ENCODE measurements around the gene TEF. TPM values are rescaled to one million over a fixed set of nuclear protein-coding genes. Genes with fewer than 3 reads are reported as not detected.

Gene TEF
- polyA plus RNA-seq, 1 donor (not counting 4 experiments of a cell fraction or from before 2014, with no cell fraction given) = 12.4 TPM

- dilution Hi-C loops (cut with MboI; ENCODE audit: extremely low pct_ligation_motif_present, low sequenced_read_pairs) = no loop called here
- peaks cover 6 to 7% of the 10 kb centered on the region in 2 experiments for H3K36me3 ChIP-seq (ENCODE audit: control insufficient read depth in 2 of 2, extremely low read depth in 1 of 2, insufficient read depth in 2 of 2, low read length in 2 of 2)
- peaks cover 19% of the 10 kb centered on the region for H3K4me1 ChIP-seq (ENCODE audit: control insufficient read depth, extremely low read depth, insufficient read depth, low read length)
- no peak overlapping the region for H3K4me2 ChIP-seq (ENCODE audit: control insufficient read depth, extremely low read depth, insufficient read depth, low read depth, low read length)
- no peak for TF ChIP-seq CTCF (optimal IDR thresholded peaks at IDR 0.05 in 1 of 3, IDR thresholded peaks at IDR 0.05 in 1 of 3, conservative IDR thresholded peaks at IDR 0.05 in 1 of 3; ENCODE audit: extremely low read depth in 1 of 3, insufficient read depth in 2 of 3, low read length in 3 of 3)
- TF ChIP-seq EZH2 (IDR thresholded peaks at IDR 0.05; ENCODE audit: low read length) = no peak
- no peak overlapping the region for H3K9ac ChIP-seq (ENCODE audit: control insufficient read depth, extremely low read depth, insufficient read depth, low read length)
- no peak overlapping the region for H3K27ac ChIP-seq (ENCODE audit: control insufficient read depth, insufficient read depth, low read length)
- FAIRE-seq (no peak), DNase-seq (ENCODE audit: low read depth, low spot score) (no peak)
- H4K20me1 ChIP-seq (ENCODE audit: control insufficient read depth, extremely low read depth, insufficient read depth, low read length) = no peaks in the 10 kb centered on the region
- H3K9me1 ChIP-seq (ENCODE audit: control insufficient read depth, extremely low read depth, insufficient read depth, low read length) = peaks cover 3% of the 10 kb centered on the region
- H3K4me3 ChIP-seq (ENCODE audit: control insufficient read depth in 2 of 3, extremely low read depth in 1 of 3, insufficient read depth in 2 of 3, low read depth in 1 of 3, low read length in 3 of 3) = no peak overlapping the region
- H3K79me2 ChIP-seq (ENCODE audit: control insufficient read depth, insufficient read depth, low read length) = no peaks in the 10 kb centered on the region
- no peaks in the 10 kb centered on the region for H3K9me3 ChIP-seq (ENCODE audit: control insufficient read depth, low read depth, low read length)
- peaks cover 7% of the 10 kb centered on the region for H3K27me3 ChIP-seq (ENCODE audit: control insufficient read depth, extremely low read depth, insufficient read depth, low read length)
- no peak overlapping the region for H2AFZ ChIP-seq (ENCODE audit: control insufficient read depth, low read length)
Observed at GRCh38 chr22:41362615-41363014, 19.1 kb upstream of the TEF start.

- Histone ChIP-seq H2AFZ (ENCODE audit: control insufficient read depth, low read length) (no peak overlapping the region), H3K4me3 (ENCODE audit: control insufficient read depth in 2 of 3, extremely low read depth in 1 of 3, insufficient read depth in 2 of 3, low read depth in 1 of 3, low read length in 3 of 3) (no peak overlapping the region), H3K9me3 (ENCODE audit: control insufficient read depth, low read depth, low read length) (no peaks in the 10 kb centered on the region), H3K27ac (ENCODE audit: control insufficient read depth, insufficient read depth, low read length) (no peak overlapping the region), H3K79me2 (ENCODE audit: control insufficient read depth, insufficient read depth, low read length) (no peaks in the 10 kb centered on the region), H3K9ac (ENCODE audit: control insufficient read depth, extremely low read depth, insufficient read depth, low read length) (no peak overlapping the region), H3K27me3 (ENCODE audit: control insufficient read depth, extremely low read depth, insufficient read depth, low read length) (peaks cover 23% of the 10 kb centered on the region), H3K4me2 (ENCODE audit: control insufficient read depth, extremely low read depth, insufficient read depth, low read depth, low read length) (no peak overlapping the region), H3K9me1 (ENCODE audit: control insufficient read depth, extremely low read depth, insufficient read depth, low read length) (peaks cover 3% of the 10 kb centered on the region), H3K4me1 (ENCODE audit: control insufficient read depth, extremely low read depth, insufficient read depth, low read length) (peaks cover 24% of the 10 kb centered on the region), H4K20me1 (ENCODE audit: control insufficient read depth, extremely low read depth, insufficient read depth, low read length) (no peaks in the 10 kb centered on the region), H3K36me3 (ENCODE audit: control insufficient read depth in 2 of 2, extremely low read depth in 1 of 2, insufficient read depth in 2 of 2, low read length in 2 of 2) (peaks cover 0 to 1% of the 10 kb centered on the region in 2 experiments)
- TF ChIP-seq CTCF (optimal IDR thresholded peaks at IDR 0.05 in 1 of 3, IDR thresholded peaks at IDR 0.05 in 1 of 3, conservative IDR thresholded peaks at IDR 0.05 in 1 of 3; ENCODE audit: extremely low read depth in 1 of 3, insufficient read depth in 2 of 3, low read length in 3 of 3) (no peak), EZH2 (IDR thresholded peaks at IDR 0.05; ENCODE audit: low read length) (no peak)
- FAIRE-seq (no peak), DNase-seq (ENCODE audit: low read depth, low spot score) (no peak)
- dilution Hi-C loops (cut with MboI; ENCODE audit: extremely low pct_ligation_motif_present, low sequenced_read_pairs) = no loop called here
Observed at GRCh38 chr22:41364233-41364632, 17.5 kb upstream of the TEF start.
